ENCODE results near the gene TMPRSS4. TPM values are rescaled to one million over a fixed set of nuclear protein-coding genes. Genes with fewer than 3 reads are reported as not detected.

Gene TMPRSS4
- polyA plus RNA-seq, 1 of the 3 experiments (the other 2 are of a cell fraction): not detected

- H3K27me3 ChIP-seq (ENCODE audit: insufficient read depth): no peaks in the 10 kb centered on the region; the same call in 1 of the 2 replicates
- H4K20me1 ChIP-seq (ENCODE audit: insufficient read depth): no peaks in the 10 kb centered on the region
- ChIA-PET POLR2A (interaction anchor here (0.8 kb wide), 1 partner anchor 42 kb away, joined by 3 read pairs; no protein-coding TSS in a partner anchor), CTCF (interaction anchor here (1.0 kb wide), 1 partner anchor 142 kb away, joined by 4 read pairs; no protein-coding TSS in a partner anchor)
- no peaks in the 10 kb centered on the region for H3K9me3 ChIP-seq
- H3K36me3 ChIP-seq (replicated peaks in 1 of 2; ENCODE audit: control insufficient read depth in 1 of 2, insufficient read depth in 2 of 2, low read length in 1 of 2): no peaks in the 10 kb centered on the region
- 57% methylated on average over 10 of the region's 10 CpGs for WGBS (ENCODE audit: low lambda C conversion rate)
- H2AFZ ChIP-seq (ENCODE audit: low read depth): no peak overlapping the region
- H3K4me3 ChIP-seq (ENCODE audit: low read depth in 2 of 2, low read length in 1 of 2): no peak overlapping the region
- no peaks in the 10 kb centered on the region for H3K4me1 ChIP-seq (ENCODE audit: control insufficient read depth in 1 of 2, insufficient read depth in 2 of 2, low read depth in 1 of 2, low read length in 1 of 2)
- no peaks in the 10 kb centered on the region for H3K79me2 ChIP-seq (ENCODE audit: insufficient read depth)
- H3K4me2 ChIP-seq: no peak overlapping the region
- no peak for DNase-seq
- no peaks in the 10 kb centered on the region for H3K9me2 ChIP-seq
- H3K9ac ChIP-seq: no peak overlapping the region
- H3K27ac ChIP-seq (ENCODE audit: low read depth in 2 of 2, low read length in 1 of 2): no peak overlapping the region
- H3F3A ChIP-seq (replicated peaks; ENCODE audit: insufficient read depth): no peaks in the 10 kb centered on the region
- TF ChIP-seq RCOR1 (IDR thresholded peaks at IDR 0.05; ENCODE audit: low read length) (no peak), MAX (IDR thresholded peaks at IDR 0.05; ENCODE audit: low read depth) (no peak), CHD2 (IDR thresholded peaks at IDR 0.05; ENCODE audit: low read length, partially characterized antibody) (no peak), EZH2phosphoT487 (IDR thresholded peaks at IDR 0.05; ENCODE audit: borderline replicate concordance, low read depth) (no peak), NRF1 (IDR thresholded peaks at IDR 0.05; ENCODE audit: low read depth, low read length) (no peak), FOXM1 (IDR thresholded peaks at IDR 0.05; ENCODE audit: low read depth) (no peak), GATA2 (CRISPR knock-in tag; IDR thresholded peaks at IDR 0.05) (no peak), TAF1 (IDR thresholded peaks at IDR 0.05; ENCODE audit: borderline replicate concordance, low read depth, low read length) (no peak), YY1 (IDR thresholded peaks at IDR 0.05; ENCODE audit: low read depth) (no peak), RAD21 (IDR thresholded peaks at IDR 0.05; ENCODE audit: low read length) (no peak), POLR2AphosphoS5 (IDR thresholded peaks at IDR 0.05; ENCODE audit: low read depth, low read length) (no peak), MEF2A (IDR thresholded peaks at IDR 0.05; ENCODE audit: borderline replicate concordance, low read depth) (no peak)
- TF ChIP-seq, protein P1, sequence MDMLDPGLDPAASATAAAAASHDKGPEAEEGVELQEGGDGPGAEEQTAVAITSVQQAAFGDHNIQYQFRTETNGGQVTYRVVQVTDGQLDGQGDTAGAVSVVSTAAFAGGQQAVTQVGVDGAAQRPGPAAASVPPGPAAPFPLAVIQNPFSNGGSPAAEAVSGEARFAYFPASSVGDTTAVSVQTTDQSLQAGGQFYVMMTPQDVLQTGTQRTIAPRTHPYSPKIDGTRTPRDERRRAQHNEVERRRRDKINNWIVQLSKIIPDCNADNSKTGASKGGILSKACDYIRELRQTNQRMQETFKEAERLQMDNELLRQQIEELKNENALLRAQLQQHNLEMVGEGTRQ (IDR thresholded peaks at IDR 0.05; ENCODE audit: borderline replicate concordance, low read depth, low read length): no peak
- TF ChIP-seq, protein P2, sequence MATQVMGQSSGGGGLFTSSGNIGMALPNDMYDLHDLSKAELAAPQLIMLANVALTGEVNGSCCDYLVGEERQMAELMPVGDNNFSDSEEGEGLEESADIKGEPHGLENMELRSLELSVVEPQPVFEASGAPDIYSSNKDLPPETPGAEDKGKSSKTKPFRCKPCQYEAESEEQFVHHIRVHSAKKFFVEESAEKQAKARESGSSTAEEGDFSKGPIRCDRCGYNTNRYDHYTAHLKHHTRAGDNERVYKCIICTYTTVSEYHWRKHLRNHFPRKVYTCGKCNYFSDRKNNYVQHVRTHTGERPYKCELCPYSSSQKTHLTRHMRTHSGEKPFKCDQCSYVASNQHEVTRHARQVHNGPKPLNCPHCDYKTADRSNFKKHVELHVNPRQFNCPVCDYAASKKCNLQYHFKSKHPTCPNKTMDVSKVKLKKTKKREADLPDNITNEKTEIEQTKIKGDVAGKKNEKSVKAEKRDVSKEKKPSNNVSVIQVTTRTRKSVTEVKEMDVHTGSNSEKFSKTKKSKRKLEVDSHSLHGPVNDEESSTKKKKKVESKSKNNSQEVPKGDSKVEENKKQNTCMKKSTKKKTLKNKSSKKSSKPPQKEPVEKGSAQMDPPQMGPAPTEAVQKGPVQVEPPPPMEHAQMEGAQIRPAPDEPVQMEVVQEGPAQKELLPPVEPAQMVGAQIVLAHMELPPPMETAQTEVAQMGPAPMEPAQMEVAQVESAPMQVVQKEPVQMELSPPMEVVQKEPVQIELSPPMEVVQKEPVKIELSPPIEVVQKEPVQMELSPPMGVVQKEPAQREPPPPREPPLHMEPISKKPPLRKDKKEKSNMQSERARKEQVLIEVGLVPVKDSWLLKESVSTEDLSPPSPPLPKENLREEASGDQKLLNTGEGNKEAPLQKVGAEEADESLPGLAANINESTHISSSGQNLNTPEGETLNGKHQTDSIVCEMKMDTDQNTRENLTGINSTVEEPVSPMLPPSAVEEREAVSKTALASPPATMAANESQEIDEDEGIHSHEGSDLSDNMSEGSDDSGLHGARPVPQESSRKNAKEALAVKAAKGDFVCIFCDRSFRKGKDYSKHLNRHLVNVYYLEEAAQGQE (IDR thresholded peaks at IDR 0.05; ENCODE audit: low read depth, low read length): no peak
These were observed 23.1 kb downstream of the TMPRSS4 start for GRCh38 chr11:118099838-118100556.

Data from SK-N-SH (cell line).